Hepatic stellate cell (primary cell): ENCODE data around the gene TBX21.

Source experiments
- DNase-seq: peaks from one replicate; pipeline ENCODE4 v3.0.0; 2011; ENCODE audit warnings: low spot score

TBX21 gene

DNA sequence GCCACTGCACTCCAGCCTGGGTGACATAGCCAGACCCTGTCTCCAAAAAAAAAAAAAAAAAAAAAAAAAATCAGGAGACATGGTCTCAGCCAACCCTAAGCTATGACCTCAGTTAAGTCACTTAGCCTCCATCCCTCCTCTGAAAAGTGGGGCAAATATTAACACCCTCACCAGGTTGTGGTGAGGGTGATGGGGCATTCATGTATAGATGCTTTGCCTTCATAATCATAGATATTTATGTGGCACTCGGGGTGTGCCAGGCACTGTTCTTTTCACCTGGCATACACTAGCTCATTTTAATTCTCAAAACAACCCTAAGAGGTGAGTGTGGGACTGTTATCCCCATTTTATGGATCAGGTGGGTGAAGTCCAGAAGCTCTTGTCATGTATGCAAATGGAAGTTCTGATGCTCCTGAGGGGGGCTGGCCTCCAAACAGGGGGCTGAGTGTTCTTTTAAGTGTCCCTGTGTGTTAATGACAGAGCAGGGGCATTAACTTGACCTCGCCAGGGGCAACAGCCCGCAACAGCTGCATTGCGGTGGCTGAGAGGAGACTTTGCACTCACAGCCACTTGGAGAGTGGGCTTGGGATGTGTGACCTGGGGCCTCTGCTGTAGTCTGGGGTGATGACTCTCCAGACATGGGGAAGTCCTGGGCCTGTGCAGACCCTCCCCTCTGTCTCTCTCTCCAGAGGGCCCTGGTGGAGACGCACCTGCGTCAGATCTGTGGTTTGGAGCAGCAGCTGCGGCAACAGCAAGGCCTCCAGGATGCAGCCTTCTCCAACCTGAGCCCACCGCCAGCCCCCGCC, 34.9 kb upstream of the TBX21 start:
- no peak for DNase-seq

DNA sequence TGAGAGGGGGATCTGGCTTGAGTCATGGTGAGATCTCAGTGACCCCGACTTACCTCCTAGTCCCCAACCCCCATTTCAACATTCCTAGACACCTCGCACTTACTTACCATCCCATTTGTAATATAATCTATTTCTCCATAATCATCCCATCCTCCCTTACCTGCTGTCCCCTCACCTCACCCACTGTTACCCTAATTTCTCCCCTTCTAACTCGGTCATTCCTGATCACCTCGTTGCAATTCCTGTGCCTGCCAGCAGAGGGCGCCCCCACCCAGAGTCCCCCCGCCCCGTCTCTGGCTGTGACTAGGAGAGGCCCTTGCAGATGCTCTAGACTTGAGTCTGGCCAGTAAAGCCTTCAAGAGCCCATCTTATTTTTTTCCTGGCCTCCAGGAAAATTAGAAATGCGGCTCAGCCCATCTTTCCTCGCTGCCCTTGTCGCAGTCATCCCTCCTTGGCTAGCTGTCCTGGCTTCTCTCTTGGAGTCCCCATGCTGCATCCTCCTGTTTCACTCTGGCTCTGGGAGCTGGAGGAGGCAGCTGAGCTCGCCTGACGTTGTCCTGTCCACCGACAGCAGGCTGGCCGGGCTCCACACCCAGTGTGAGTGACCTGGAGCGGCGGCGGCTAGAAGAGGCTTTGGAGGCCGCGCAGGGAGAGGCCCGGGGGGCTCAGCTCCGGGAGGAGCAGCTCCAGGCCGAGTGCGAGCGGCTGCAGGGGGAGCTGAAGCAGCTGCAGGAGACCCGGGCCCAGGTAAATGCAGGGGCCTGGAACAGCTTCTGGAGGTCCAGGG, 34.1 kb upstream of the TBX21 start:
- DNase-seq = peak; percentile 96

- DNase-seq = no peak
These were observed 33.5 kb upstream of the TBX21 start for GRCh38 chr17:47699536-47699840.

DNA sequence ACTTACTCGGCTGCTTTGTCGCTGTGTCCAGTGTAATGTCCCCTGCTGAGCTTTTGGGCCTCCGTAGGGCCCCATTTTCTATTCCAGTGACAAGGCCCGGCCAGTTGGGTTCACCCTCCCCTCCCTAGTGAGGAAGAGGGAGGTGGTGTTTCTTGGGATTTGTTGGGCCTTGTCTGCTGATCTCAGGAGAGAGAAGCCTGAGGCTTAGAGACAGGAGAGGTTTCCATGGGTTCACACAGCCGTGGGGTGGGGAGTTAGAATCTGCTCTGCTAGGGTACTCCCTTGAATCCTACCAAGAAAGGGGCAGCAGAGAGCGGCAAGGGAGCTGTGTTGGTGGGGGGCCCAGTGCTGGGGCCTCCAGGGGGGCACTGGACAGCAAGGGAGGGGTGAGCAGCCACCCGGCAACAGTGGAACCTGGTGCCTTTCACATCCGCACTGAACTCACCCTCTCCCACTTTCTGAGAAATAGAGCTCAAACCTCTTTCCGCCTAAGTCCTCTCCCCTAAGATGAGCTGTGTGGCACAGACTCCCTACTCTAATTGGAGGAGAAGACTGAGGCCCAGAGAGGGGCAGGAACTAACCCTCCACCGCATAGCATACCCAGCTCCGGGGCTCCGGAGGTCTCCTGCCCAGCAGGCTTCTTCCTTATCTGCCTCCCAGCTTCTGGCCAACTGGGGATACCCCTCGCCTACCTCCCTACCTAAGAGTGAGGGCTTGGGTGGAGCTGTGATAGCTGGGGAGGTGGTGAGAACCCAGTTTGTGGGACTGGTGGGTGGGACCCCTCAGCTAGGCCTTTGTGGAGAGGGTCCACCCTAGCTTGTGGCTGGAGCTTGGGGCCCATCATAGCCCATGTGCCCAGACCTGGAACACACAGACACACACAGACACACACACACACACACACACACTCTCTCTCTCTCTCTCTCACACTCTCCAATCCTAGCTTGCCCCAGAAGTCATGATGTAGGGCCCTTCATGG, 32.3 kb upstream of the TBX21 start:
- DNase-seq = no peak

DNA sequence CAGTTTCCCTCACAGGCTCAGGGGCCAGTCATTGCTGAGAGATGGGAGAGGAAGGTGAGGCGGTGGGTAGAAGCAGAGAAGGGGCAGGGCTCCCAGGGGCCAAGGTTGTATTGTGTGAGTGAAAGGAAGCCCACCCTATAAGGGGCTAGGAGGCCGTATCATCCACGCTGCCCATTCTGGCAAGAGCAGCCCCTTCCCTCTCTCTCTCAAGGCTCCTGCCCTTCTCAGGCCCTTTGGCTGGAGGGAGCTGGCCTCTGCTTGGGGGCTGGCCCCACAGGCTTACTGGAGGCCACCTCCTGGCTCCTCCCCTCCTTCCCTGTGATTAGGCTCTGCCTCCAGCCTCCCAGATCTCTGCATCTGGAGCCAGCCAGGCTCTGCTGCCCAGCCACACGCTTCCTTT, 31.4 kb upstream of the TBX21 start:
- DNase-seq = no peak

DNA sequence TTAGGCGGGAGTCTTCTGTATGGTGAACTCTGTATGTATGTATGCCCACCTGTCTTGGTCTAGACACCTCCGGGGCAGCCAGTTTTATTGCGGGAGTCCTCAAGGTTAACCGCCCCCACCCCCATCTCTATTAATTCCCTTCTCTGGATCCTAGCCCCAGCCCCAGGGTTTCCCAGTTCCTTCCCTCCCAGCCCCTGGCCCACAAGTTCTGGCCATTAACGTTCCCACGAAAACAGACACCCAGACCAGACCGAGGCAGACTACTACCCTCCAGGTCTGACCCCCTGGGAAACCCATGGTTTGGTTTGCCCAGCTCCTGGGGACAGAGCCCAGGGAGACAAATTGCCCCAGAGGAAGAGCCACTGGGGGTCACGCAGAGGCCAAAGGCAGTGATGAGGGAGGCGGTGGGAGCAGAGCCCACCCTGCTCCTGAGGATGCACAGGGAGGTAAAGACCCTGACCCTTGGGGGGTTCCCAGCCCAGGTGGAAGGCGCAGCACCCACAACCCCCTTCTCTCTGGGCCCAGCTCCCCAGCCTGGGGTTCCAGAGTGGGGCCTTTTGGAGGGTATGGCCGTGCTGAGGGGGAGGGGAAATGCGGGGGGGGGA, 30.5 kb upstream of the TBX21 start:
- DNase-seq = no peak

- no peak for DNase-seq
These were observed 29.8 kb upstream of the TBX21 start for GRCh38 chr17:47703191-47703591.

DNA sequence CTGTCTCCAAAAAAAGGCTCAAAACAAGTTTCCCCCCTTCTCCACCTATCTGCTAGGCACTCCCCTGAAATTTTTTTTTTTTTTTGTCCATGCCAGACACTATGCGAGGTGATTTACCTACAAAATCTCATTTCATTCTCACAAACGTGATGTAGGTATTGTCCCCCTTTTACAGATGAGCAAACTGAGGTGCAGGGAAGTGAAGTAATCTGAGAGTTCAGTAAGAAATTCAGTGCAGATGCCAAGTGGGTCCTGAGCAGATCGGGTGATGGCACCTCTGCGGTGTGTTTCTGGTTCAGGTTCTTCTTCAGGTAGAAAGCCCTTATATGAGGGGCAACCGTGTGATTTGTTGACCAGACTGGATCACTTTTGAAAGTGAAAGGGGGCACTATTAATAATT, 29.4 kb upstream of the TBX21 start:
- DNase-seq = no peak

DNA sequence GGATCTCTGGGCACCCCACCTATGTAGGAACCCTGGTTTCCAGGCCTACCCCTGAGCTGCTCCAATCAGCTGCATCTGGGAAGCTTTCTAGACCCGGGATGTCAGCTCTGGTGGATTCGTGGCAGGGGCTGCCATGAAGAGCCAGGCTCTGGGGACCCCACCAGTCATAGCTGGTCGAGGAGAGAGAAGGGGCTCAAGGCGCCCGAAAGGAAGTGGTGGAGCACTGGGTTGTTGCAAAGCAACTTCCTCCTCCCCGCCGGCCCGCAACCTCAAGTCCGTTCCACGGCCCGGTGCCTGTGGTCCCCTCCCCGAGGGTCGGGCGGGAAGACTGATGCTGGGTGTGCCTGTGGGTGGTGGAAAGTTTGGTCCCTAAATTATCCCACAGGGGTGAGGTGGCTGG, 28.9 kb upstream of the TBX21 start:
- DNase-seq = no peak

DNA sequence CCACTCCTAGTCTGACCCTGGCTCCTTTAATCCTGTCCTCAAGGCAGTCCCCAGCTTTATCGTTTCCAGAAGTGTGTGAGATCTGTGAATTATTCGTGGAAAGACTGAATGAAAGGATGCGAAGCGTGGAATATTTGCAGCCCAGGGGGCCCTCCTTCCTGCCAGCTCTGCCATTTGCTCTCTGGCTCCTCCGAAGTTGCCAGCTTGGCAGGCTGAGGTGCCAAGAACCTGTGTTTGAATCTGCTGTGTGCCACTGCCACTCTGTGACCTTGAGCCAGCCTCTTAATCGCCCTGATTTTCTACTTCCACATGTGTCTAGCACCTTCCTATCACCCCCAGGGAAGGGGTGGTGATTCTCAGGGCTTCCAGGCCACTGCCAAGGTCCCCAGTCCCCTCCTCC, 28.3 kb upstream of the TBX21 start:
- DNase-seq = no peak

DNA sequence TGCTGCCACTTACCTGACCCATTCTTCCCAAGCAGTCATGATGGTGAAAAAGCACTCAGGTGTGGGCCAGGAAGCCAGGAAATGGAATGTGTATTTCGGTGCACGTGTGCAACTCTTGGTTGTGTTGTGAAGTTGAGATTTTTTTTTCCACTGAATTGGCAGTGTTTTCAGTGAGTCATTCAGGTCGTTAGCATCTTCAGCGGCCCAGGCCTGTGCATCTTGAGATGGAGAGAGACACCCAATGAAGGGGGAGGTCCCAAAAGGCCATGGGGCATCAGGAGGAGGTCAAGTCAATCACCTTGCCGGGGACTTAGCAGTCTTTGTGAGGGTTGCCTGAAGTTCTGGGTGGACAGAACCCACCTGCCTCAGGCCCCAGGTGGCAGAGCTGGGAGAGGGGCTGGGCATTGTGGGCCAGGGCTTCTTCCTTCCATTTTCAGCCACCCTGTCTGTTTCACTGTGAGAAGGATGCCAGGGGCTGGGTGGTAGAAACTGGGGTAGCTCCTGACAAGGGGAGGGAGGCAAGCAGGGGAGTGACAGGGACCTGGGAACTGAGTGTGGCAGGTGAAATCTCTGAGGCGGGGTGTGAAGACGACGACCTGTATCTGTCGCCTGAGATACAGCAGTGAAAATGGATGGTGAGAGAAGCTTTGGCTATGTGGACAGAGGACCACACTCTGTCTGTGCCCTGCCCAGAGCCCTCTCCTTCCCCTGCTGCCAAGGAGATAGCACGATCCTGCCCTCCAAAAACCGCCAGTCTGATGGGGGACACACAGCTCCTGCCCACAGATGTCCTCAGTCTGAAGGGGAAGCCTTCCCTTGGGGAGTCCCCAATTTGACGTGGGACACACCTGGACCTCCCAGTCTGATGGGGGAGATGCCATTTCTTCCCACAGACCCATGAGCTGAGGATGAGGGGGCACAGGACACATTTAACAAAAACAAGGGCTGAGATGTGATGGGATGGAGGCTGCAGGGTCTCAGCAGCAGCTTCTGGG, 27.2 kb upstream of the TBX21 start:
- DNase-seq = no peak

DNA sequence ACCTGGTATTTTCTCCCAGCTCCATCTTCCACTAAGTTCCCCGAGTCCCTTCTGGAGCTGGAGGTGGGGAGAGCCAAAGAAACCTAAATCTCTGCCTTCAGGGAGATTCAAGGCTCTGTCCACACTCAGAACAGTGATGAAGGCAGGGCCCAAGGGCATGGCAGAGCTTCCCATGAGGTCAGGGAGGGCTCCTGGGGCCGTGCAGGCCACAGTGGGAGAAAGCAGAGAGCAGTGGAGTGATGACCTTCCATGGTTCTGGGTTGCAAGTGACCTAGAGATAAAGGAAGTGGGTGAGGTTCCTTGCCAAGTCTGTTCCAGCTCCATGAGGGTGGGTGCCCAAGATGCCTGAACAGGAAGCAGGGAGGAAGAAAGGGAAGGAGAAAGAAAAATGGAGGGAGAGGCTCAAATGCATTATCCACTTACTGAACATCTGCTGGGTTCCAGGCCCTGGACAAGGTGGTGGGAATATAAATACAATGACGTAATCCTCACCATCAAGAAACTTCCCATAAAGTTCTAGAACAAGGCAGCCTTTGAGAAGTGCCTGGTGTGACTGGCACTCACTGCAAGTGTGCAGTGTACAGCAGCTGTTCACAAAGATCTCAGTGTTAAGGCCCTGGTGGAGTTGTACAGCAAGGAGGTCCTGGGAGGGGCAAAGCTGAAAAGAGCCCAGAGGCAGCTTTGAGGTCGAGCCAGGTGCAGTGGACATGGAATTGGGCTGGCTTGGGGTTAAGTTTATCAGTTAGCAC, 25.8 kb upstream of the TBX21 start:
- DNase-seq = no peak

DNA sequence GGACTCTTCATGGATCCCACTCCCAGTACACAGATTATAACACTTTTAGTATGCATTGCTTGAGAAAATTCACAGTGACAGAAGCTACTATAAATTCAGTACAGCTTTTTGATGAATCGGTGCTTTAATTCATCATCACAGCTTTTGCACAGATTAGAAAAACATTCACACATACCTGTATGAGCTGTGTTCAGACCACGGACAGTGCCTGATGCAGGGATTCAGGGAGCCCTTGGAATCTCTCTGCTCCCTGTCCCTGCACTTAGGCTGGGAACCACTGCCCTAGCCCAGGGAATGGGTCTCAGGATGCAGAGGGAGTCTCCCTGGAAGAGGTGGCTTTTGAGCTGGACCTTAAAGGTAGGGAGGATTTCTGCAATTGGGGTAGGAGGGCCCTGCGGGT, 25.2 kb upstream of the TBX21 start:
- DNase-seq = no peak

DNA sequence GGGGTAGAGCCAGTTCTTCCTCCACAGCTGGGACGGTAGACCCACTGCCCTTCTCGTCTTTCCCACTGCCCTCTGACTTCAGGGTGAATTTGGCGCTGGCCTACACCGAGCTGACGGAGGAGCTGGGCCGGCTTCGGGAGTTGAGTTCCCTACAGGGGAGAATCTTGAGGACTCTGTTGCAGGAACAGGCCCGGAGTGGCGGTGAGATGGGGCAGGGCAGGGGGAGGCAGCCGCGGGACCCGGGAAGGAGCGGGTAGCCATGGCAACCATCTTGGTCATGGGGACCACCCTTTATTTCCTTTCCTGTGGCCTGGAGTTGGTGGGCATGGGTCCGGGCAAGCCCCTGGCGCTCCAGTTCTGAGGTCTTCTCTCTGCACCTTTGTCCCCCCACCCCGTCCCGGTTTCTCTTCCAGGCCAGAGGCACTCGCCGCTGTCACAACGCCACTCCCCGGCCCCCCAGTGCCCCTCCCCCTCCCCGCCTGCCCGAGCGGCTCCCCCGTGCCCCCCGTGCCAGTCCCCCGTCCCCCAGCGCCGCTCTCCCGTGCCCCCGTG, 24.6 kb upstream of the TBX21 start:
- no peak for DNase-seq

- DNase-seq = peak; percentile 81
These were observed 24.0 kb upstream of the TBX21 start for GRCh38 chr17:47708864-47709541.

- DNase-seq = no peak
These were observed 23.4 kb upstream of the TBX21 start for GRCh38 chr17:47709594-47709993.

GRCh38 chr17:47711366-47712099, 21.5 kb upstream of the TBX21 start:
- DNase-seq = no peak

- no peak for DNase-seq
These were observed 20.6 kb upstream of the TBX21 start for GRCh38 chr17:47712330-47713023.
